Measurements from ENCODE around the gene OR52E5.

OR52E5 gene

DNA sequence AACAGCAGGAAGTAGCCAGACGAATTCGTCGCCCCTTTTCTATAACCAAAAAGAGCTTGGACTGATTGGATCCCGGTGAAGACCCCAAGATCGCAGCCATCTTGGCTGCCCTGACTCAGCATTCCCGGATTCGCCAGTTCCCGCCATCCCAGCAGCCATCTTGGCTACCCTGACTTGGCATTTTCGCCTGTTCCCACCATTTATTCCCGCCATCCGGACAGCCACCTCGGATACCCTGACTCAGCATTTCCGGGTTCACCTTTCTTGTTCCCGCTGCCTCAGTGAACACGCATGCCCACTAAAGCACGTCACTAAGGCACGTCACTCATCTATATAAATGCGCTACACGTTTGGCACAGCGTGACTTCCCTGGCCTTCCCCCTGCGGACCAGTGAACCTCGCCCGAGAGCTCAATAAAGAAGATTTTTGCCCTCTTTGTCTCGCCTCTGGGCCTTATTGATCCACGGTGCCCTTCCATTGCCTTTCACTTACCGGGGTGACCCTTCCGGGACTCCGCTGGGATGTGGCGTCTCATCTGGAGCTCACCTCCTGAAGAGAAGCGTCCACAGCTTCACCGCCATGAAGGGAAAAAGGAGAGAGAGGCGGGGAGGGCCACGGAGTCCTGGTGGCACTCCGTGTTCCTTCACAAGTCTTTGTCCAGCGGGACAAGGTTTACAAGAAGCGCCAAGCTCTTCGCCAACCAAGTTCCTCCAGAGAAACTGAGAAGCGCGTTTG lies 45.0 kb downstream of the OR52E5 start:
- no peak for DNase-seq

DNA sequence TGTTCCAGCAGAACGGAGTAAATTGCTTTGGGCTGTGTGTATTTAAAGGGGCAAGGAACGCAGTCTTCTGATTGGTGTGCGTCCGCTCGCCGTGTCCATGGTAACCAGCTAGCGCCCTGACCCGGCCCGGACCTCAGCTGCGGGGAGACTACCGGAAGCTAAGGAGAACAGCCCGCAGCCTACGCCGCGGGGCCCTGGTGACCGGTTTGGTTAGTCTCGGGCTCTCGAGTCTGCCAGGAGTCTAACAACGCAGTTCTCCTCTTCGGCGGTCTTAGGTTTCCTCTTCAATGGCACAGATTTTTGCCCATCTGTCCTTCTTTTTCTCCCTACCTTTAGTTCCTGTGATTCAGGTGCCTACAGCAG lies 45.6 kb downstream of the OR52E5 start:
- no peak for DNase-seq

DNA sequence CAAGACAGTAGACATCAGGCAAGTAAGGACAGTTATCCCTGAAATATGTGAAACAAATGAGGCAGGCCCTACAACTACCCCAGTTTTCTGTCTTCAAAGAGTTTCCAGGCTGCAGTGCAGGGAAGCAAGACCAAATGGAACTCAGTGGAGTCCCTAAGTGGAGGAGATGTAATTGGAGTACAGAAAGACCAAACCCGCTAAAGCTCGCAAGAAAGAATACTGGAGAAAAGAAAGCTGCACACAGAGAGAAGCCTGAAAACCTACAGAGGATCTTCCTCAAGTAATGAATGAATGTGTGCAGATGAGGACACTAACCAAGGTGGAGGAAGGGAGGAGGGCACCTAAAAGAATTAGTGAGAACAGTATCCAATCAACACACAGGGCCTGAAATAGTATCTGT lies 47.7 kb downstream of the OR52E5 start:
- no peak for DNase-seq

DNA sequence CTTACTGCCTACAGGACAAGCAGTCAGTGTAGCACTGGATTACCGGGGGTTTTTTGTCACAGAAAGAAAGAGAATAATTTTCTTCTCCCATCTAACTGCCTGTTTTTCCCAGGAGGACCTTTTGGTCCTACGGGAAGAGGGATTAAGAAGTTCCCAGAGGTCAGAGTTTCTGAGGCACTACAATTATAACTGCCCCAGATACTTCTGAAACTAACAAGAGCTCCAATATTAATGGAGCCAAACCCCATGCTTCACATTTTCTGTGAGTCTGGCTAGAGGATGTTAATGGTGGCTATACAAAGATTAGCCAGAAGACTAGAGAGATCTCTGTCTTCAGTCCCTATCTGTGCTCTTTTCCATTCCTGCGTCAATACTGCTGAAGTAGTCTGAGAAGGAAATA lies 48.9 kb downstream of the OR52E5 start, which contains the start of gene OR56A3:
TSS of gene OR56A3 (plus strand) at position 301 of the 400 bp plus-strand sequence. CDS start 5,096 bp downstream, outside the sequence.
- DNase-seq, result no peak

Measured in suppressor macrophage treated with lipopolysaccharide for 1 hour (primary cell).